ENCODE data around the gene RAB13.

DNA sequence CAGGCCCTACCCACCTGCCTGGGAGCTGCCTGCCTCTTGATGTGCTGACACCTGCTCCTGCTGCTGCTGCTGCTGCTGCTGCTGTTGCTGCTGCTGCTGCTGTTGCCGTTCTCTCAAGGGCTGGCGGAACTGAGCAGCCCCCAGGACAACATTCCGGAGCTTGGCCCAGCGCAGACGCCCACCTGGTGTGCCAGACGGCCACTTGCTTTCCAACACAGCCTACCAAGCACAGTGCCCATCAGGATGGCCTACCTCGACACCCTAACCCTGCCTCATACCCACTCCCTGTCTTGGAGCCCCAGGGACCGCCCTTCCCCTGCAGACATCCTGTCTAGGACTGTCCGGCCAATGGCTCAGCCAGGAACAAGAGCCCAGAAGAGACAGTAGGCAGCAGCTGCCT lies 51.4 kb downstream of the RAB13 start:
- TF ChIP-seq CTCF (conservative IDR thresholded peaks at IDR 0.05) = no peak
- no peak for TF ChIP-seq ZFX (IDR thresholded peaks at IDR 0.05)

Measured in C4-2B (cell line).